HuH-7 (cell line): Measurements from ENCODE around the gene HOXD10.

Experiments used
- DNase-seq: peaks from one replicate; pipeline ENCODE4 v3.0.0; 2011; ENCODE audit warnings: low spot score

Gene HOXD10

GRCh38 chr2:176151442-176152287 is 35.1 kb downstream of the HOXD10 start, which contains the start of gene HOXD4:
TSS of gene HOXD4 (plus strand) at chr2:176151550. CDS start at chr2:176151634, 84 bp downstream.
- no peak for DNase-seq

GRCh38 chr2:176152350-176153181 is 36.0 kb downstream of the HOXD10 start:
- no peak for DNase-seq

GRCh38 chr2:176154576-176155252 is 38.1 kb downstream of the HOXD10 start:
- no peak for DNase-seq

GRCh38 chr2:176155356-176156044 is 38.9 kb downstream of the HOXD10 start:
- DNase-seq: no peak

- DNase-seq: no peak
Measured at GRCh38 chr2:176156301-176156806, 39.8 kb downstream of the HOXD10 start.

GRCh38 chr2:176156807-176157498 is 40.4 kb downstream of the HOXD10 start, which contains the start of gene HOXD3:
TSS of gene HOXD3 (plus strand) at chr2:176157307. CDS start at chr2:176169115, 11,808 bp downstream.
- no peak for DNase-seq

- DNase-seq: peak; percentile 73
Measured at GRCh38 chr2:176157499-176158185, 41.1 kb downstream of the HOXD10 start.

GRCh38 chr2:176158186-176158591 is 41.6 kb downstream of the HOXD10 start:
- DNase-seq: peak; percentile 84

GRCh38 chr2:176158855-176159662 is 42.5 kb downstream of the HOXD10 start:
- DNase-seq: no peak

GRCh38 chr2:176159663-176160250 is 43.2 kb downstream of the HOXD10 start:
- DNase-seq: no peak

GRCh38 chr2:176160251-176160985 is 43.8 kb downstream of the HOXD10 start:
- no peak for DNase-seq

- DNase-seq: no peak
Measured at GRCh38 chr2:176160986-176161824, 44.6 kb downstream of the HOXD10 start.

- no peak for DNase-seq
Measured at GRCh38 chr2:176161825-176162626, 45.4 kb downstream of the HOXD10 start.

- DNase-seq: no peak
Measured at GRCh38 chr2:176162911-176163671, 46.5 kb downstream of the HOXD10 start.

- no peak for DNase-seq
Measured at GRCh38 chr2:176163672-176164056, 47.1 kb downstream of the HOXD10 start.

- no peak for DNase-seq
Measured at GRCh38 chr2:176164201-176164600, 47.6 kb downstream of the HOXD10 start.
